Activated CD4-positive, alpha-beta T cell treated with anti-CD3 and anti-CD28 coated beads for 36 hours (primary cell): Measurements from ENCODE around the gene CEACAM16. TPM values are rescaled to one million over a fixed set of nuclear protein-coding genes. Genes with fewer than 3 reads are reported as not detected.

Experiments used
- ATAC-seq: fragments of 200-7000 bp; cut with Tn5 transposase; one replicate; pipeline ENCODE4 v1.10.0; 2021; ENCODE audit warnings: mild to moderate bottlenecking, moderate library complexity
- CTCF ChIA-PET: fragments of 350-600 bp; sonication (Branson Sonifier 250); formaldehyde crosslinking; loops from one replicate; lab custom pipeline; 2021; ENCODE audit warnings: antibody characterized with exemption; lab: Charles Lee
- POLR2A ChIA-PET: fragments of 350-600 bp; sonication (Branson Sonifier 250); formaldehyde crosslinking; loops from one replicate; lab custom pipeline; 2021; ENCODE audit warnings: antibody characterized with exemption, inconsistent platforms; lab: Charles Lee
- DNase-seq: peaks from one replicate; pipeline ENCODE4 v3.0.0-alpha.2; 2020
- H3K27ac Mint-ChIP-seq: one replicate; pipeline ENCODE4 v1.8.0; 2021; ENCODE audit warnings: mixed read lengths
- H3K27me3 Mint-ChIP-seq: one replicate; pipeline ENCODE4 v1.8.0; 2021; ENCODE audit warnings: mixed read lengths
- H3K36me3 Mint-ChIP-seq: one replicate; pipeline ENCODE4 v1.8.0; 2021; ENCODE audit warnings: low read depth, mixed read lengths
- H3K4me1 Mint-ChIP-seq: one replicate; pipeline ENCODE4 v1.8.0; 2021; ENCODE audit warnings: mixed read lengths
- H3K4me3 Mint-ChIP-seq: one replicate; pipeline ENCODE4 v1.8.0; 2021; ENCODE audit warnings: mild to moderate bottlenecking, moderate library complexity, mixed read lengths
- H3K9me3 Mint-ChIP-seq: one replicate; pipeline ENCODE4 v1.8.0; 2021; ENCODE audit warnings: low read depth, mixed read lengths
- intact Hi-C, 2 experiments: fragments of 100-400 bp; cut with DNase I in 1 of 2; cut with micrococcal nuclease in 1 of 2; formaldehyde crosslinking; loops; one replicate each; pipeline versions ENCODE4 v1.14.2 to v1.15.1; 2022 to 2024; cut with DNase I, micrococcal nuclease
- total RNA-seq, 2 experiments: library from RNA; stranded (reverse); gene quantifications; one replicate each; pipeline ENCODE4 v1.2.3, GENCODE V29; 2021

The CEACAM16 gene
- total RNA-seq, 2 experiments from 2014 or later = not detected

DNA sequence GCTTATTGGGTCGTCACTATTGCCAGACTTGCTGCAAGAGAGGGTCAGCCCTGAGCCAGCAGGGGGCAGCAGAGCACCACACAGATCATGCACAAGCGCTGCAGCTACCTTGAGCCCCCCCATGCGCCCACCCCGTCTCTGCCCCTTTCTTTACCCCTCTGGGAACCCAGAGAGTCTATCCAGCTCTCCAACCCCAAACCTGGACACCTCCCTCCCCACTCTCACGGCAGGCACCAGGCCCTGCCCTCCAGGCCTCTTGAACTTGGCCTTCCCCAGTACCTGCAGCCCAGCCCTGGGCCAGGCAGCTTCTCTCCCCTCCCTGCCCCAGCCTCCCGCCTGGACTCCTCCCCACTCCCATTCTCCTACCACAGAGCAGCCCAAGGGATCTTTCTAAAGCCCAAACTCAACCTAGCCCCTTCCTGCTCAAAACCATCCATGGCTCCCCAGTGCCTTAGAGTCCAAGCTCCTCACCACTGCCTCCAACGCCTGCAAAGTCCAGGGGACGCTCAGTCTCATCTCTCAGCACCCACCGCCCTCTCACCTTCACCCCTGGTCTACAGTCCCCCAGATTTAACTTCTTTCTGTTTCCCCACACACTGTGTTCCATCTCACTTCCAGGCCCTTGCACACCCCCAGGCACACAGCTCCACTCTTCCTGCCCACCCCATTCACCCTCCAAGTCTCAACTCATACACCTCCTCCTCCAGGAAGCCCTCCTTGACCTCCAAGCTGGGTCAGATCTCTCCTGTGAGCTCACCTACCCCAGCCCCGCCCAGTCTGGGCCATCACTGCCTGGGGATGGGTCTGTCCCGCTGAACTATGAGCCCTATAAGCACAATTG, 9.4 kb upstream of the CEACAM16 start:
- intact Hi-C loops = loop anchor here (1.0 to 10.0 kb wide), 6 partner anchors 33 to 262 kb away; partner anchors contain the start of gene NECTIN2 (in 1 of the 2)
- CTCF ChIA-PET = interaction anchor here (0.6 to 6.7 kb wide), 15 partner anchors 9 to 741 kb away, joined by 3 to 66 read pairs (median 4); no protein-coding TSS in a partner anchor
- Mint-ChIP-seq H3K4me1 (peaks cover 43% of the 10 kb centered on the region), H3K9me3 (no peaks in the 10 kb centered on the region), H3K4me3 (no peak overlapping the region), H3K27ac (peak overlapping the region; percentile 45), H3K36me3 (no peaks in the 10 kb centered on the region), H3K27me3 (peaks cover 17% of the 10 kb centered on the region)
- ATAC-seq (peak; percentile 39), DNase-seq (peak; percentile 90)
- POLR2A ChIA-PET = no interaction called here

DNA sequence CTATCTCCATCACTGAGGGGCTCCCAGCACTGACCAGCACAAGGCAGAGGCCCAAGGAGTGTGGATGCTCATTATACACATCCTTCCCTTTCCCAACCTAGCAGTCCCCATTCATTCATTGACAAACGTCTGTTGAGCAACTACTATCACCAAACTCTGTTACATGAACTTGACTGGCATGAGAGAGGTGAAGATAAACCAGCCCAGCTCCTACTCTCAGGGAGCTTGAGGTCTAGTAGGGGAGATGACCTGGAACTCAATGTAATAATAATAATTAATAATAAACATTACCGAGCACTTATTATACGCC, 8.9 kb upstream of the CEACAM16 start:
- POLR2A ChIA-PET = interaction anchor here (0.6 kb wide), 1 partner anchor 81 kb away, joined by 5 read pairs; no protein-coding TSS in a partner anchor

DNA sequence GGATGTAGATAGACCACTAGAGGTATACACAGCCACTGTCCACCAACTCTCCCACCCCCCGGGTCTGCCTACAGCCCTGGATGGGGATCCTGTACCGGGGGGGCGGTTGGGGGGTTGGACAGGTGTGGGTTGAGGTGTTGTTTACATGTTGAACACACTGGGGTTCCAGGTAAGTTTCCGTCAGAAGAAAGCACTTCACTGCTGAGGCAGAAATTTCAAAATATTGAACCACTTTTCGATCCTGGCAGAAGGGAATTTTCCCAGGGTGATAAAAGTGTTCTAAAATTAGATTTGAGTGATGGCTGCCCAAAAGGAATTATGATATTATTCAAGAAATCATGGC, 6.6 kb upstream of the CEACAM16 start:
- H3K4me3 Mint-ChIP-seq = peak overlapping the region; percentile 52
- ATAC-seq (peak; percentile 42), DNase-seq (no peak)
- H3K27ac Mint-ChIP-seq = peak overlapping the region; percentile 43
- H3K4me1 Mint-ChIP-seq = peaks cover 33% of the 10 kb centered on the region
- CTCF ChIA-PET = interaction anchor here (0.6 to 6.7 kb wide), 5 partner anchors 12 to 154 kb away, joined by 3 to 66 read pairs (median 3); partner anchors contain the start of gene NECTIN2
- no peaks in the 10 kb centered on the region for H3K36me3 Mint-ChIP-seq
- no peaks in the 10 kb centered on the region for H3K9me3 Mint-ChIP-seq
- POLR2A ChIA-PET = no interaction called here
- intact Hi-C loops = loop anchor here (1.0 to 10.0 kb wide), 8 partner anchors 38 to 486 kb away; partner anchors contain the start of genes BLOC1S3 (in 1 of the 2), NECTIN2 (in 1 of the 2), TOMM40 (in 1 of the 2) and TRAPPC6A (in 1 of the 2)
- H3K27me3 Mint-ChIP-seq = peaks cover 11% of the 10 kb centered on the region

More for the DNA sequence above, 8.9 kb upstream of the CEACAM16 start:
- DNase-seq = no peak
- Mint-ChIP-seq H3K36me3 (no peaks in the 10 kb centered on the region), H3K4me3 (no peak overlapping the region), H3K4me1 (peaks cover 39% of the 10 kb centered on the region), H3K27me3 (peaks cover 15% of the 10 kb centered on the region), H3K9me3 (no peaks in the 10 kb centered on the region), H3K27ac (peak overlapping the region; percentile 45)
- intact Hi-C loops = loop anchor here in 1 of 2 experiments (10.0 kb wide), 1 partner anchor 155 kb away; the partner anchor contains the start of gene NECTIN2
- no peak for ATAC-seq
- CTCF ChIA-PET = interaction anchor here (0.6 to 6.7 kb wide), 11 partner anchors 9 to 741 kb away, joined by 3 to 66 read pairs (median 4); no protein-coding TSS in a partner anchor

DNA sequence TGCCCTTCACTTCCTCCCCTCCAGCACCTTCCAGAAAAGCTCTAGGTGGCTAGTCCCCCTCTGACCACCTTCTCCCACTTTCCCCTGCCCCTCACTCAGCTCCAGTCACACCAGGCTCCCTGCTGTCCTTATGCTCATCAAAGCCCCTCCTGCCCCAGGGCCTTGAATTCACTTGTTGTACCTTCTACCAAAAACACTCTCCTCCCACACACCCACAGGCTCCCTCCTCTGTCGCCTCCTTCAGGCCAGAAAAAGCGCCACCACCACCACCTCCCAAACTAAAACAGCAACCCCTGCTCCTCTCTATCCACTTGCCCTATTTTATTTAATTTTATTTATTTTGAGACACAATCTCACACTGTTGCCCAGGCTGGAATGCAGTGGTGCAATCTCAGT, 4.8 kb upstream of the CEACAM16 start:
- POLR2A ChIA-PET = no interaction called here
- intact Hi-C loops = loop anchor here in 1 of 2 experiments (10.0 kb wide), 1 partner anchor 151 kb away; the partner anchor contains the start of gene NECTIN2
- DNase-seq = peak; percentile 66
- peak overlapping the region; percentile 25 for H3K27ac Mint-ChIP-seq
- peaks cover 11% of the 10 kb centered on the region for H3K27me3 Mint-ChIP-seq
- no peak for ATAC-seq
- no peak overlapping the region for H3K4me3 Mint-ChIP-seq
- peaks cover 30% of the 10 kb centered on the region for H3K4me1 Mint-ChIP-seq
- CTCF ChIA-PET = interaction anchor here (1.0 to 6.7 kb wide), 4 partner anchors 14 to 78 kb away, joined by 3 to 66 read pairs (median 5); no protein-coding TSS in a partner anchor
- no peaks in the 10 kb centered on the region for H3K9me3 Mint-ChIP-seq
- no peaks in the 10 kb centered on the region for H3K36me3 Mint-ChIP-seq

GRCh38 chr19:44696939-44697669, 1.8 kb upstream of the CEACAM16 start:
- H3K4me3 Mint-ChIP-seq = no peak overlapping the region
- CTCF ChIA-PET = interaction anchor here (1.0 kb wide), 1 partner anchor 74 kb away, joined by 3 read pairs; no protein-coding TSS in a partner anchor

DNA sequence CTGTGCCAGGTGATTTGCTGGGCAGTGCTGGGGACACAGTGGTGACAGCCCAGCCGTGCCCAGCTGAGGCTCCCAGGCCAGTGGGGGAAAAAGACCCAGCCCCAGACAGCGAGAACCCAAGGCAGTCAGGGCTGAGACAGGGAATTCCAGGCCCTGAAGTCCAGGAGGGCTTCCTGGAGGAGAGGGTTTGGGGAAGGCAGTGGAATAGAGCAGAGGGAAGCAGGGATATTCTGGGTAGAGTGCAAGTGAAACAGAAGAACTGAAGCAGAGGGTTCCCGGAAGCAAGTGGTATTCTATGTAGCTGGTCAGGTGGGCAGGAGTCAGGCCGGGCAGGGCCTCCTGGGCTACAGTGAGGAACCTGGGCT, 1.3 kb upstream of the CEACAM16 start:
- no peak overlapping the region for H3K27ac Mint-ChIP-seq
- no peaks in the 10 kb centered on the region for H3K9me3 Mint-ChIP-seq
- ATAC-seq (no peak), DNase-seq (no peak)
- ChIA-PET CTCF (no interaction called here), POLR2A (no interaction called here)
- H3K36me3 Mint-ChIP-seq = no peaks in the 10 kb centered on the region
- H3K4me1 Mint-ChIP-seq = peaks cover 10% of the 10 kb centered on the region
- H3K27me3 Mint-ChIP-seq = peaks cover 11% of the 10 kb centered on the region
- no peak overlapping the region for H3K4me3 Mint-ChIP-seq
- intact Hi-C loops = loop anchor here in 1 of 2 experiments (10.0 kb wide), 1 partner anchor 147 kb away; the partner anchor contains the start of gene NECTIN2

More at GRCh38 chr19:44696939-44697669, 1.8 kb upstream of the CEACAM16 start:
- Mint-ChIP-seq H3K27ac (no peak overlapping the region), H3K36me3 (no peaks in the 10 kb centered on the region), H3K4me1 (peaks cover 15% of the 10 kb centered on the region), H3K9me3 (no peaks in the 10 kb centered on the region), H3K27me3 (peaks cover 11% of the 10 kb centered on the region)
- no peak for DNase-seq
- POLR2A ChIA-PET = no interaction called here
- ATAC-seq = no peak
- intact Hi-C loops = loop anchor here in 1 of 2 experiments (10.0 kb wide), 1 partner anchor 148 kb away; the partner anchor contains the start of gene NECTIN2

GRCh38 chr19:44700547-44700946, 1.6 kb downstream of the CEACAM16 start:
- no peak overlapping the region for H3K4me3 Mint-ChIP-seq
- H3K27me3 Mint-ChIP-seq = peaks cover 8% of the 10 kb centered on the region
- H3K4me1 Mint-ChIP-seq = no peaks in the 10 kb centered on the region
- ChIA-PET POLR2A (no interaction called here), CTCF (interaction anchor here (0.5 to 1.2 kb wide), 3 partner anchors 12 to 121 kb away, joined by 3 to 5 read pairs (median 3); no protein-coding TSS in a partner anchor)
- H3K27ac Mint-ChIP-seq = no peak overlapping the region
- ATAC-seq = no peak
- H3K36me3 Mint-ChIP-seq = no peaks in the 10 kb centered on the region
- no peaks in the 10 kb centered on the region for H3K9me3 Mint-ChIP-seq
- intact Hi-C loops = no loop called here
- no peak for DNase-seq

GRCh38 chr19:44701228-44701627, 2.3 kb downstream of the CEACAM16 start:
- CTCF ChIA-PET = interaction anchor here (0.5 kb wide), 1 partner anchor 121 kb away, joined by 3 read pairs; no protein-coding TSS in a partner anchor

DNA sequence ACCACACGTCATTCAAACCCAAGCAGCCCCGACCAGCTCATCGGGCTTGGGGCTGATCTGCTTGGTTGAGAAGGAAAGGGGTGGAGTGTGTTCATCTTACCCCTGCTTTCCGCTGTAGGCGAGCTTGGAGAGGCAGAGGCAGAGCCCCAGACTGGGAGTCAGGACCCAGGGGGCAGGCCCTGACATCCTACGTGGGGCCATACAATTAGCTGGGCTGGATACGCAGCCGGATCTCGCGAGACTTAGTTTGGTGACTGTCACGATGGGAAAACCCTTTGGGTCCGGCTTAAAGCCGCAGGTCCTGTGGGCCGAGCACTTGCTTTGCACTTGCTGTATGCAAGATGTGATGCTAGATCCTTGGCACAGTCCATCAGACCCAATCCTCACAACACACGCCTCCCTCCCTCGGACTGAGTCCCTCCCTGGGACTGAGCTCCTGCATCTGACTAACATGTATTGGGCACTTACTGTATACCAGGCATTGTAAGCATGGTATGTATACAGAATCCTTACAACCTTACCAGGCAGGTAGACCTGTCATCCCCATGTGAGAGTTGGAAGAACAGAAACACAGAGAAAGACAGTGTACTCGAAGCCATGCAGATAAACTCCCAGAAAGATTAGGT, 3.7 kb downstream of the CEACAM16 start:
- Mint-ChIP-seq H3K4me3 (no peak overlapping the region), H3K27me3 (peaks cover 5% of the 10 kb centered on the region), H3K36me3 (no peaks in the 10 kb centered on the region), H3K27ac (no peak overlapping the region), H3K4me1 (no peaks in the 10 kb centered on the region), H3K9me3 (no peaks in the 10 kb centered on the region)
- ATAC-seq (no peak), DNase-seq (no peak)
- intact Hi-C loops = no loop called here
- ChIA-PET CTCF (interaction anchor here (0.9 kb wide), 1 partner anchor 81 kb away, joined by 3 read pairs; no protein-coding TSS in a partner anchor), POLR2A (no interaction called here)

More at GRCh38 chr19:44701228-44701627, 2.3 kb downstream of the CEACAM16 start:
- POLR2A ChIA-PET = no interaction called here
- no peaks in the 10 kb centered on the region for H3K36me3 Mint-ChIP-seq
- no peak overlapping the region for H3K4me3 Mint-ChIP-seq
- no peak for ATAC-seq
- no peak overlapping the region for H3K27ac Mint-ChIP-seq
- no peaks in the 10 kb centered on the region for H3K9me3 Mint-ChIP-seq
- H3K4me1 Mint-ChIP-seq = no peaks in the 10 kb centered on the region
- DNase-seq = no peak
- peaks cover 8% of the 10 kb centered on the region for H3K27me3 Mint-ChIP-seq
- intact Hi-C loops = no loop called here

DNA sequence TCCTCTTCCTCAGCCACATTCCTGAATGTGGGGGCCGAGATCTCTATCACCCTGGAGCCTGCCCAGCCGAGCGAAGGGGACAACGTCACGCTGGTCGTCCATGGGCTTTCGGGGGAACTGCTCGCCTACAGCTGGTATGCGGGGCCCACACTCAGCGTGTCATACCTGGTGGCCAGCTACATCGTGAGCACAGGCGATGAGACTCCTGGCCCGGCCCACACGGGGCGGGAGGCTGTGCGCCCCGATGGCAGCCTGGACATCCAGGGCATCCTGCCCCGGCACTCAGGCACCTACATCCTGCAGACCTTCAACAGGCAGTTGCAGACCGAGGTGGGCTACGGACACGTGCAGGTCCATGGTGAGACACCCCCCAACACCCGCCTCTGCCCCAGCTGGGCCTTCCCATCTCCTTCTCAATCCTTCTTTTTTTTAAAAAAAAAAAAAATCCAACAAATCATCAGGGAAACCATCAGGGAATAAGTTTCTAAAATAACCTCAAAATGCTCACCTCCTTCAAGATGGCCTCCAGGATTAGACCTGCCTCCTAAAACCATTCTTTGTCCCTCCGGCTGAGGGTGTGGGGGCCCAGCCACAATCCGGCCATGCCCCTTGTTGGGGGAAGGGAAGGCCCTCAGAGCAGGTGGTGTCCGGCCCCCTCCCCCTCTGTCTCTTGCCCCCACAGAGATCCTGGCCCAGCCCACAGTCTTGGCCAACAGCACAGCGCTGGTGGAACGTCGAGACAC, 4.6 kb downstream of the CEACAM16 start:
- ATAC-seq (no peak), DNase-seq (no peak)
- Mint-ChIP-seq H3K36me3 (no peaks in the 10 kb centered on the region), H3K27me3 (no peaks in the 10 kb centered on the region), H3K27ac (no peak overlapping the region), H3K4me3 (no peak overlapping the region), H3K4me1 (no peaks in the 10 kb centered on the region), H3K9me3 (no peaks in the 10 kb centered on the region)
- CTCF ChIA-PET = no interaction called here
- intact Hi-C loops = no loop called here
- POLR2A ChIA-PET = no interaction called here
